Measurements from ENCODE around the gene SUN5. TPM values are rescaled to one million over a fixed set of nuclear protein-coding genes. Genes with fewer than 3 reads are reported as not detected.

Gene SUN5
- total RNA-seq, 1 donor from 2014 or later = not detected

GRCh38 chr20:32946629-32947028 lies 57.6 kb downstream of the SUN5 start:
- Histone ChIP-seq H3K4me3 (ENCODE audit: low read depth, low read length) (no peak overlapping the region), H3K27me3 (ENCODE audit: control insufficient read depth, insufficient read depth, low read length) (no peaks in the 10 kb centered on the region), H3K36me3 (ENCODE audit: control insufficient read depth, insufficient read depth, low read length) (no peaks in the 10 kb centered on the region)
- TF ChIP-seq, protein P1, sequence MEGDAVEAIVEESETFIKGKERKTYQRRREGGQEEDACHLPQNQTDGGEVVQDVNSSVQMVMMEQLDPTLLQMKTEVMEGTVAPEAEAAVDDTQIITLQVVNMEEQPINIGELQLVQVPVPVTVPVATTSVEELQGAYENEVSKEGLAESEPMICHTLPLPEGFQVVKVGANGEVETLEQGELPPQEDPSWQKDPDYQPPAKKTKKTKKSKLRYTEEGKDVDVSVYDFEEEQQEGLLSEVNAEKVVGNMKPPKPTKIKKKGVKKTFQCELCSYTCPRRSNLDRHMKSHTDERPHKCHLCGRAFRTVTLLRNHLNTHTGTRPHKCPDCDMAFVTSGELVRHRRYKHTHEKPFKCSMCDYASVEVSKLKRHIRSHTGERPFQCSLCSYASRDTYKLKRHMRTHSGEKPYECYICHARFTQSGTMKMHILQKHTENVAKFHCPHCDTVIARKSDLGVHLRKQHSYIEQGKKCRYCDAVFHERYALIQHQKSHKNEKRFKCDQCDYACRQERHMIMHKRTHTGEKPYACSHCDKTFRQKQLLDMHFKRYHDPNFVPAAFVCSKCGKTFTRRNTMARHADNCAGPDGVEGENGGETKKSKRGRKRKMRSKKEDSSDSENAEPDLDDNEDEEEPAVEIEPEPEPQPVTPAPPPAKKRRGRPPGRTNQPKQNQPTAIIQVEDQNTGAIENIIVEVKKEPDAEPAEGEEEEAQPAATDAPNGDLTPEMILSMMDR (IDR thresholded peaks at IDR 0.05; ENCODE audit: insufficient read depth, low read length, severe bottlenecking) = no peak
- DNase-seq (ENCODE audit: low read depth) (no peak), FAIRE-seq (no peak)

DNA sequence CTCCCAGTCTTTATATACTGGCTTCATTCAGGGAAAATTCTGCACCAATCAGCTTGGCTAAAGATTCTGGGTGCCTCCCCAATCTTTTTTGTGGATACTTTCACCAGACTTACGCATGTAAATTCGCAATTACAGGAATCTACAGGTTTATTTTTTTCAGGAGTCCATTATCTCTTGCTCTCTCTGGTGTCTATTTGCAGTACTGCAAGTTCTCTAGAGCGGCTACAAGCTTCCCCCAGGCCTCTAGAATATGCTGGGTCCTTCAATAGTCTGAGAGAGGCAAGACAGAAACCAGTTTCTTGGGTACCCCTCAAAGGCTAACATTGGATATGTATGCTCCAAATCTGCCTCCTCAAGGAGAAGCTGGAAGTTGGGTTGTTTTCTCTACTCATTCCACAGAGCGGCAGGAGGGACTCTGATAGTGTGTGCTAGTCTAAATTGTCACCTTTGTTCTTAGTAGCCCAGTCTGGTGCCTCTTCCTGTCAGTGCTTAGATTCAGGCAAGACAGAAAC lies 58.5 kb downstream of the SUN5 start:
- no peaks in the 10 kb centered on the region for H3K27me3 ChIP-seq (ENCODE audit: control insufficient read depth, insufficient read depth, low read length)
- DNase-seq (ENCODE audit: low read depth) (peak; percentile 38), FAIRE-seq (no peak)
- H3K4me3 ChIP-seq (ENCODE audit: low read depth, low read length) = no peak overlapping the region
- no peaks in the 10 kb centered on the region for H3K36me3 ChIP-seq (ENCODE audit: control insufficient read depth, insufficient read depth, low read length)
- TF ChIP-seq, protein P1 (IDR thresholded peaks at IDR 0.05; ENCODE audit: insufficient read depth, low read length, severe bottlenecking) = peak; percentile 58

DNA sequence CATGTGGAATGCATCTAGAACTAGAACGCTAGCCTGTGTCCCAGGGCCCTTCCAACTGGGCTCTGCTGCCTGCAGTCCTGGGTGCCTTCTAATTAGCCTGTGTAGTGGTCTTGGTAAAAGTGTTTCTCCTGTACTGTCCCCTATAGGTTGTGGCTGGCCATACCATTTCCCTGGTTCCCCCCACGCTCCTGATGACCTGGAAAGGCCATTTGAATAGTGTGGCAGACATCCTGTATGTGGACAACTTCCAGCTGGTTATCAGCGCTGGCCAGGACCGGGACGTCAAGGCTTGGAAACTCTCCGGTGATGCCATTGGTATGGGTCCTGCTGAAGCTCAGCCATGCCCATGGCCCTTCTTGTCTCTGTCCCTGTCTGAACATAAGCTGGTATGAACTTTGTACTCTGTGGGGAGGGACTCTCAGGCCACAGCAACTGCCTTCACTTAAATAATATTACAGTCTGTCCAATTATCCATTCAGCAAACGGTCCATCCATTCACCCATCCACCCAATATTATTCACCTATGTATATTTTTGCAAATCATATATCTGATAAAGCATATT lies 60.7 kb downstream of the SUN5 start:
- DNase-seq (ENCODE audit: low read depth) (no peak), FAIRE-seq (no peak)
- Histone ChIP-seq H3K4me3 (ENCODE audit: low read depth, low read length) (no peak overlapping the region), H3K36me3 (ENCODE audit: control insufficient read depth, insufficient read depth, low read length) (no peaks in the 10 kb centered on the region), H3K27me3 (ENCODE audit: control insufficient read depth, insufficient read depth, low read length) (no peaks in the 10 kb centered on the region)
- TF ChIP-seq, protein P1 (IDR thresholded peaks at IDR 0.05; ENCODE audit: insufficient read depth, low read length, severe bottlenecking) = no peak

- H3K36me3 ChIP-seq (ENCODE audit: control insufficient read depth, insufficient read depth, low read length) = no peaks in the 10 kb centered on the region
- DNase-seq (ENCODE audit: low read depth) (no peak), FAIRE-seq (no peak)
- no peak overlapping the region for H3K4me3 ChIP-seq (ENCODE audit: low read depth, low read length)
- TF ChIP-seq, protein P1 (IDR thresholded peaks at IDR 0.05; ENCODE audit: insufficient read depth, low read length, severe bottlenecking) = no peak
- H3K27me3 ChIP-seq (ENCODE audit: control insufficient read depth, insufficient read depth, low read length) = no peaks in the 10 kb centered on the region
Observed at GRCh38 chr20:32941155-32941885, 62.9 kb downstream of the SUN5 start.

GRCh38 chr20:32934580-32934979 lies 69.7 kb downstream of the SUN5 start:
- Histone ChIP-seq H3K4me3 (ENCODE audit: low read depth, low read length) (no peak overlapping the region), H3K36me3 (ENCODE audit: control insufficient read depth, insufficient read depth, low read length) (no peaks in the 10 kb centered on the region), H3K27me3 (ENCODE audit: control insufficient read depth, insufficient read depth, low read length) (no peaks in the 10 kb centered on the region)
- FAIRE-seq = no peak
- no peak for DNase-seq (ENCODE audit: low read depth)
- TF ChIP-seq, protein P1 (IDR thresholded peaks at IDR 0.05; ENCODE audit: insufficient read depth, low read length, severe bottlenecking) = no peak

Other genes starting within 250 kb of the SUN5 start
- gene DNMT3B, start 242.0 kb downstream of the SUN5 start, total RNA-seq = 0.79 and 2.4 TPM in 2 replicates
- 68.5 and 84.2 TPM in 2 replicates for gene MAPRE1, start 184.5 kb downstream of the SUN5 start, total RNA-seq
- gene EFCAB8, start 145.5 kb downstream of the SUN5 start, total RNA-seq = under 0.01 and 0.38 TPM in 2 replicates
- not detected in 2 replicates for gene BPIFB2, start 3.3 kb upstream of the SUN5 start, total RNA-seq
- not detected in 2 replicates for gene BPIFB6, start 27.2 kb upstream of the SUN5 start, total RNA-seq
- not detected in 2 replicates for gene BPIFB3, start 49.5 kb upstream of the SUN5 start, total RNA-seq
- not detected in 2 replicates for gene BPIFB4, start 75.2 kb upstream of the SUN5 start, total RNA-seq
- not detected in 2 replicates for gene BPIFA2, start 163.7 kb upstream of the SUN5 start, total RNA-seq
- not detected in 2 replicates for gene BPIFA3, start 212.9 kb upstream of the SUN5 start, total RNA-seq
- gene BPIFA1, start 231.6 kb upstream of the SUN5 start, total RNA-seq = not detected in 2 replicates